Endothelial cell of umbilical vein (primary cell): Measurements from ENCODE around the gene KRTAP10-9. TPM values are rescaled to one million over a fixed set of nuclear protein-coding genes. Genes with fewer than 3 reads are reported as not detected.

ENCODE experiments used
- BruUV-seq: library from RNA; stranded (reverse); fragments of 400-500 nt; replicated peaks from 2 replicates; lab custom pipeline; 2021; lab: Mats Ljungman, UMichigan
- CTCF ChIA-PET: fragments of 300-600, 350-600 bp; sonication (Branson Sonifier 250); formaldehyde crosslinking; loops from one replicate; lab custom pipeline; 2021; ENCODE audit warnings: antibody characterized with exemption, inconsistent platforms; lab: Charles Lee
- POLR2A ChIA-PET: fragments of 300-600, 350-600 bp; sonication (Branson Sonifier 250); formaldehyde crosslinking; loops from one replicate; lab custom pipeline; 2021; ENCODE audit warnings: antibody characterized with exemption, inconsistent platforms; lab: Charles Lee
- DNase-seq: peaks from one replicate; pipeline ENCODE4 v3.0.0-alpha.2; 2011; ENCODE audit warnings: low read depth, low spot score
- FAIRE-seq: peaks from 2 replicates; lab custom pipeline; 2011; peaks lifted over from hg19 to GRCh38; lab: Jason Lieb, UNC
- H2AFZ ChIP-seq: 2 replicates; pipeline ENCODE4 v1.6.0; 2012; ENCODE audit warnings: low read depth, low read length, control low read depth, inconsistent platforms
- H3K27ac ChIP-seq: 2 replicates; pipeline ENCODE4 v1.5.1; 2011; ENCODE audit warnings: low read depth, mild to moderate bottlenecking, control low read depth, low read length, moderate library complexity; ENCODE audit not compliant: insufficient read depth
- H3K27me3 ChIP-seq, 2 experiments: 2 replicates each; pipeline versions ENCODE4 v1.6.0 to v1.6.1; 2011; ENCODE audit warnings: low read length in 2 of 2, mixed read lengths in 1 of 2; ENCODE audit not compliant: control insufficient read depth in 2 of 2, insufficient read depth in 2 of 2
- H3K36me3 ChIP-seq, 2 experiments: 2 replicates in 1 of 2; 3 replicates in 1 of 2; pipeline ENCODE4 v1.5.1; 2011; ENCODE audit warnings: low read length in 2 of 2, mild to moderate bottlenecking in 1 of 2, moderate library complexity in 1 of 2; ENCODE audit not compliant: control insufficient read depth in 2 of 2, insufficient read depth in 2 of 2; ENCODE audit errors: extremely low read depth in 1 of 2
- H3K4me1 ChIP-seq: 3 replicates; pipeline ENCODE4 v1.5.1; 2011; ENCODE audit warnings: mild to moderate bottlenecking, low read length; ENCODE audit not compliant: control insufficient read depth, insufficient read depth; ENCODE audit errors: extremely low read depth
- H3K4me2 ChIP-seq: 2 replicates; pipeline ENCODE4 v1.6.1; 2011; ENCODE audit warnings: low read length, control low read depth, mixed read lengths; ENCODE audit not compliant: insufficient read depth
- H3K4me3 ChIP-seq, 3 experiments: fragments of 200-600 bp in 1 of 3; sonication (generic), shearing (Covaris generic) in 1 of 3; replicated peaks in 1 of 3; 2 replicates each; pipeline ENCODE4 v1.5.1; 2011 to 2016; ENCODE audit warnings: control low read depth in 3 of 3, low read length in 3 of 3, mild to moderate bottlenecking in 2 of 3, inconsistent platforms in 1 of 3, low read depth in 1 of 3, moderate library complexity in 1 of 3; ENCODE audit not compliant: insufficient read depth in 1 of 3
- H3K79me2 ChIP-seq: 2 replicates; pipeline ENCODE4 v1.6.0; 2012; ENCODE audit warnings: low read length, inconsistent platforms; ENCODE audit not compliant: control insufficient read depth, insufficient read depth
- H3K9ac ChIP-seq: replicated peaks from 2 replicates; pipeline ENCODE3; 2011; ENCODE audit warnings: low read length, control low read depth; ENCODE audit not compliant: insufficient read depth; ENCODE audit errors: extremely low read depth
- H3K9me1 ChIP-seq: replicated peaks from 3 replicates; pipeline ENCODE4 v1.6.0; 2011; ENCODE audit warnings: mild to moderate bottlenecking, low read length; ENCODE audit not compliant: control insufficient read depth, insufficient read depth; ENCODE audit errors: extremely low read depth
- H3K9me3 ChIP-seq: replicated peaks from 2 replicates; pipeline ENCODE4 v1.5.1; 2012; ENCODE audit warnings: low read length, inconsistent platforms; ENCODE audit not compliant: control insufficient read depth, insufficient read depth
- H4K20me1 ChIP-seq: replicated peaks from 2 replicates; pipeline ENCODE3; 2011; ENCODE audit warnings: mild to moderate bottlenecking, low read length; ENCODE audit not compliant: control insufficient read depth, insufficient read depth; ENCODE audit errors: extremely low read depth
- CTCF ChIP-seq, 2 donors: IDR thresholded peaks; 1 replicate in 1 of 2; 2 replicates in 1 of 2; pipeline ENCODE4 v1.5.1; 2011; ENCODE audit warnings: low read length in 2 of 2, mild to moderate bottlenecking in 2 of 2, moderate library complexity in 2 of 2, control low read depth in 1 of 2, inconsistent platforms in 1 of 2, low read depth in 1 of 2; ENCODE audit not compliant: insufficient read depth in 1 of 2; ENCODE audit errors: extremely low read depth in 1 of 2
- EZH2 ChIP-seq: IDR thresholded peaks from 2 replicates; pipeline ENCODE4 v1.6.1; 2012; ENCODE audit warnings: borderline replicate concordance, low read depth, mild to moderate bottlenecking, moderate library complexity, low read length, inconsistent platforms; ENCODE audit not compliant: severe bottlenecking
- FOS ChIP-seq: IDR thresholded peaks from 2 replicates; pipeline ENCODE4 v1.6.1; 2011; ENCODE audit warnings: mild to moderate bottlenecking, low read length, moderate library complexity, borderline replicate concordance; ENCODE audit not compliant: insufficient read depth
- GATA2 ChIP-seq: IDR thresholded peaks from 2 replicates; pipeline ENCODE4 v1.7.0; 2011; ENCODE audit warnings: low read depth, mild to moderate bottlenecking, moderate library complexity, mixed read lengths, low read length; ENCODE audit not compliant: insufficient read length, insufficient read depth
- JUN ChIP-seq: IDR thresholded peaks from 2 replicates; pipeline ENCODE4 v1.6.1; 2011; ENCODE audit warnings: borderline replicate concordance, low read depth; ENCODE audit not compliant: insufficient read length, insufficient read depth
- MAX ChIP-seq: IDR thresholded peaks from 2 replicates; pipeline ENCODE4 v1.6.1; 2011; ENCODE audit not compliant: insufficient read depth, insufficient read length
- MYC ChIP-seq: IDR thresholded peaks from one replicate; pipeline ENCODE4 v1.6.1; 2011; ENCODE audit warnings: mild to moderate bottlenecking, low read depth, low read length
- POLR2A ChIP-seq: IDR thresholded peaks from 2 replicates; pipeline ENCODE4 v1.6.1; 2012; ENCODE audit warnings: low read depth, mild to moderate bottlenecking, control low read depth, low read length
- POLR2AphosphoS5 ChIP-seq: IDR thresholded peaks from 2 replicates; pipeline ENCODE4 v1.6.1; 2012; ENCODE audit warnings: low read depth, mild to moderate bottlenecking, control low read depth, low read length, moderate library complexity; ENCODE audit not compliant: insufficient read depth
- dilution Hi-C: fragments of 300-500 bp; cut with MboI; formaldehyde crosslinking; loops from one replicate; pipeline ENCODE4 v1.15.0; 2019; ENCODE audit warnings: low sequenced_read_pairs; ENCODE audit not compliant: extremely low pct_ligation_motif_present
- intact Hi-C: fragments of 100-400 bp; cut with micrococcal nuclease; formaldehyde crosslinking; loops from one replicate; pipeline ENCODE4 v1.10.0; 2022
- polyA plus RNA-seq, 4 experiments: library from polyadenylated mRNA; depleted of rRNA in 3 of 4; stranded (reverse) in 3 of 4; unstranded in 1 of 4; fragments of >200 nt; gene quantifications; 2 replicates each; pipeline versions ENCODE4 v1.2.1 to v1.2.3, GENCODE V29; 2011 to 2012; ENCODE audit warnings: missing spikeins in 1 of 4
- total RNA-seq: library from RNA; stranded (reverse); gene quantifications from 2 replicates; pipeline ENCODE4 v1.2.3, GENCODE V29; 2021

Gene KRTAP10-9
- total and polyA plus RNA-seq, 2 donors (not counting 3 experiments of a cell fraction or from before 2014, with no cell fraction given): not detected

GRCh38 chr21:44647222-44647552 lies 20.3 kb downstream of the KRTAP10-9 start:
- Histone ChIP-seq H3K4me3 (no peak overlapping the region), H3K36me3 (no peaks in the 10 kb centered on the region), H3K4me2 (no peak overlapping the region), H3K4me1 (no peaks in the 10 kb centered on the region), H2AFZ (no peak overlapping the region), H4K20me1 (no peaks in the 10 kb centered on the region), H3K27me3 (no peaks in the 10 kb centered on the region), H3K9me1 (no peaks in the 10 kb centered on the region), H3K9ac (no peak overlapping the region), H3K27ac (no peak overlapping the region), H3K79me2 (no peaks in the 10 kb centered on the region), H3K9me3 (no peaks in the 10 kb centered on the region)
- ChIA-PET POLR2A (no interaction called here), CTCF (no interaction called here)
- FAIRE-seq: no peak
- dilution Hi-C loops: no loop called here
- no TSS peak for BruUV-seq
- intact Hi-C loops: no loop called here
- DNase-seq: no peak
- TF ChIP-seq FOS (no peak), MAX (no peak), EZH2 (no peak), MYC (no peak), POLR2AphosphoS5 (no peak), JUN (no peak)

DNA sequence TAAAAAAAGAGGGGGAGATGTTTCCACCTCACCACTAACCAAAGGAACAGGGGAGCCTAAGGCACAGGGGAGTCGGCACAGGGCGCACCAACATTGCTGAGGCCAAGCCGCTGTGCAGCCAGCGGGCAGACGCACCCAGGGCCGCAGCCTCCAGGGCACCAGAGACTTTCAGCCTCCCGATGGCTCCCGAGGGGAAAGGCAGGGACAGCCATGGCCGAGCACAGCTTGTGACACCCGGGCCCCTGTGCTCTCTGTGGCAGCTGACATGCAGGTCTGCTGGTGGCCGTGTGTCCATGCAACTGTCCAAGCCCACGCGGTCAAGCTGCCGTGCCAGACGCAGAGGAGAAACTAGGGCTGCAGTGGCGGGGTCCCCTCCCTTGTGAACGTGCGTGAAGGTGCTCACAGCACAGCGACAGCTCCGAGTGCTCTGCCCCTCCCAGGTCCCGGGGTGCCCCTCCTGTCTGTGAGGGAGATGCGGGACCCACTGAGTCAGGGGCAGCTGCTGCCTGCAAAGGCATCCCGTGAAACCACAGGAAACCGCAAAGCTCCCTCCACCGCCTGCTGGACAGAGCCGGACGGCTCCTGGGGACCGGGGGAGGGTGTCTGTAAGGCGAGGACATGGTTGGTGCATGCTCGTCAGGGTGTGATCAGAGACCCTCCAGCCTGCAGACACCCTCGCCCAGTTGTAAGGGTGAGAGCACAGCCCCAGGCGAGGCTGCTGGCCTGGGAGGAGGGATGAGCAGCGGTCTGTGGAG lies 21.8 kb downstream of the KRTAP10-9 start:
- Histone ChIP-seq H3K9me3 (no peaks in the 10 kb centered on the region), H3K36me3 (no peaks in the 10 kb centered on the region), H3K79me2 (no peaks in the 10 kb centered on the region), H3K27ac (no peak overlapping the region), H4K20me1 (no peaks in the 10 kb centered on the region), H3K4me3 (no peak overlapping the region), H3K4me1 (no peaks in the 10 kb centered on the region), H2AFZ (no peak overlapping the region), H3K9ac (no peak overlapping the region), H3K9me1 (no peaks in the 10 kb centered on the region), H3K4me2 (no peak overlapping the region), H3K27me3 (no peaks in the 10 kb centered on the region)
- DNase-seq: no peak
- TF ChIP-seq CTCF (IDR thresholded peaks at IDR 0.05; ENCODE audit: extremely low read depth in 1 of 2, insufficient read depth in 1 of 2, low read depth in 1 of 2, low read length in 2 of 2): no peak
- no peak for TF ChIP-seq EZH2
- no peak for TF ChIP-seq GATA2
- TF ChIP-seq POLR2AphosphoS5: no peak
- no peak for TF ChIP-seq MAX
- no peak for TF ChIP-seq JUN
- TF ChIP-seq POLR2A: no peak
- TF ChIP-seq FOS: no peak
- TF ChIP-seq MYC: no peak
- ChIA-PET CTCF (no interaction called here), POLR2A (no interaction called here)
- intact Hi-C loops (no loop called here), dilution Hi-C loops (no loop called here)
- FAIRE-seq: no peak
- BruUV-seq: no TSS peak
